HEK293 (cell line): ENCODE results near the gene CACNA1C.

Source experiments
- ZBTB8A ChIP-seq: fragments of 450-650 bp; formaldehyde crosslinking; IDR thresholded peaks from 2 replicates; pipeline ENCODE4 v1.5.1; 2016; ENCODE audit warnings: missing biosample characterization, missing genetic modification characterization
- ZNF302 ChIP-seq: fragments of 450-650 bp; formaldehyde crosslinking; IDR thresholded peaks from 2 replicates; pipeline ENCODE4 v1.5.1; 2016; ENCODE audit warnings: missing biosample characterization, missing genetic modification characterization, low read depth

- TF ChIP-seq ZNF302 (tag by site-specific recombination), result no peak
- TF ChIP-seq ZBTB8A (tag by site-specific recombination), result no peak
These were observed 332.7 kb downstream of the CACNA1C start for GRCh38 chr12:2385529-2385928.
